Effector memory CD8-positive, alpha-beta T cell (primary cell): Measurements from ENCODE around the gene KDM2B.
A peak's percentile ranks its signal among the peaks of the same experiment; 100 is the strongest.
"Not testable (repeated sequence)": the region's sequence is repeated elsewhere in the genome, so short reads cannot be mapped to it uniquely, and the experiment has no call there.

Source experiments
- ATAC-seq: fragments of 150-1000 bp; cut with Tn5 transposase; replicated peaks from 2 replicates; pipeline ENCODE4 v1.10.0; 2021; ENCODE audit warnings: mild to moderate bottlenecking, moderate library complexity
- DNase-seq, 3 experiments: peaks; one replicate each; pipeline ENCODE4 v3.0.0; 2021
- H3K27ac Mint-ChIP-seq, 2 donors: one replicate each; pipeline ENCODE4 v1.8.0; 2022; ENCODE audit warnings: mild to moderate bottlenecking in 2 of 2, mixed read lengths in 2 of 2, moderate library complexity in 2 of 2
- H3K27me3 Mint-ChIP-seq, 2 donors: one replicate each; pipeline ENCODE4 v1.8.0; 2022; ENCODE audit warnings: mixed read lengths in 2 of 2
- H3K36me3 Mint-ChIP-seq: one replicate; pipeline ENCODE4 v1.8.0; 2022; ENCODE audit warnings: mild to moderate bottlenecking, moderate library complexity, mixed read lengths; ENCODE audit not compliant: insufficient read depth
- H3K4me1 Mint-ChIP-seq, 2 donors: one replicate each; pipeline ENCODE4 v1.8.0; 2022; ENCODE audit warnings: low read depth in 2 of 2, mixed read lengths in 2 of 2
- H3K4me3 Mint-ChIP-seq, 2 donors: one replicate each; pipeline ENCODE4 v1.8.0; 2022; ENCODE audit warnings: mild to moderate bottlenecking in 2 of 2, mixed read lengths in 2 of 2, moderate library complexity in 2 of 2
- H3K9me3 Mint-ChIP-seq, 2 donors: one replicate each; pipeline ENCODE4 v1.8.0; 2022; ENCODE audit warnings: mixed read lengths in 2 of 2

The KDM2B gene

GRCh38 chr12:121484967-121485366, 95.9 kb downstream of the KDM2B start:
- H3K9me3 Mint-ChIP-seq: no peaks in the 10 kb centered on the region
- H3K27ac Mint-ChIP-seq: no peak overlapping the region
- peaks cover 2 to 3% of the 10 kb centered on the region in 2 donors for H3K4me1 Mint-ChIP-seq
- H3K36me3 Mint-ChIP-seq: peaks cover 13% of the 10 kb centered on the region
- no peak for ATAC-seq
- no peaks in the 10 kb centered on the region for H3K27me3 Mint-ChIP-seq
- no peak for DNase-seq
- no peak overlapping the region for H3K4me3 Mint-ChIP-seq

DNA sequence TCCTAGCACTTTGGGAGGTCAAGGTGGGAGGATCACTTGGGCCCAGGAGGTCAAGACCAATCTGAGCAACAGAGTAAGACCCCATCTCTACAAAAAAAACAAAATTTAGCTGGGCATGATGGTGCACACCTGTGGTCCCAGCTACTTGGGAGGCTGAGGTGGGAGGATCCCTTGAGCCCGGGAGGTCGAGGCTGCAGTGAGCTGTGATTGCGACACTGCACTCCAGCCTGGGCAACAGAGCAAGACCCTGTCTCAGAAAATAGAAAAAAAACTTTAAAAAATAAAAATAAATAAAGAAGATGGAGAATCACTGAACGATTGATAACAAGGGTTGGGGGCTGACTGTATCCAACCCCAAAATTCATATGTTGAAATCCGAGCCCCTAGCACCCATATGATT, 96.3 kb downstream of the KDM2B start:
- H3K27me3 Mint-ChIP-seq, H3K4me3 Mint-ChIP-seq, H3K36me3 Mint-ChIP-seq, ATAC-seq, H3K4me1 Mint-ChIP-seq, DNase-seq, H3K9me3 Mint-ChIP-seq: not testable (repeated sequence)
- H3K27ac Mint-ChIP-seq: peak overlapping the region in 1 of 2 donors; percentile 45

DNA sequence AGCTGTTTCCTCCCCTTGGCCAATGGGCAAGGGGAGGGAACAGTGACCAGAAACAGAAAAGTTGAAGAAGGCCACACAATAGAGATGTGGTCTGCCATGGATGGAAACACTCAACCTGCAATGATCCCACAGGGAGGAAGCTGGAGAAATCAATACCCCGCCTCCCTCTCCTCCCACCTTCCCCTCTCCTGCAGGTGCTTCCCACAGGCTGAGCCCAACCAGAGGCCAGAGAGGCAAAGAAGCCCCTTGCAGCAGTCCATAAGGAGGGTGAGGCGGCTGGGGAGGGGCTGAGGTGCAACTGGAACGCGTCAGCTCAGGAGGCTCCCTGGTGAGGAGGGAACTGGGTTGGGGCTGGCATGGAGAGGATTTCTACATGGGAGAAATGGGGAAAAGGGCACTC, 96.9 kb downstream of the KDM2B start:
- H3K27me3 Mint-ChIP-seq: no peaks in the 10 kb centered on the region
- DNase-seq (no peak), ATAC-seq (no peak)
- no peaks in the 10 kb centered on the region for H3K9me3 Mint-ChIP-seq
- peak overlapping the region in 1 of 2 donors; percentile 45 for H3K27ac Mint-ChIP-seq
- H3K36me3 Mint-ChIP-seq: peaks cover 5% of the 10 kb centered on the region
- peaks cover 2 to 4% of the 10 kb centered on the region in 2 donors for H3K4me1 Mint-ChIP-seq
- H3K4me3 Mint-ChIP-seq: no peak overlapping the region

DNA sequence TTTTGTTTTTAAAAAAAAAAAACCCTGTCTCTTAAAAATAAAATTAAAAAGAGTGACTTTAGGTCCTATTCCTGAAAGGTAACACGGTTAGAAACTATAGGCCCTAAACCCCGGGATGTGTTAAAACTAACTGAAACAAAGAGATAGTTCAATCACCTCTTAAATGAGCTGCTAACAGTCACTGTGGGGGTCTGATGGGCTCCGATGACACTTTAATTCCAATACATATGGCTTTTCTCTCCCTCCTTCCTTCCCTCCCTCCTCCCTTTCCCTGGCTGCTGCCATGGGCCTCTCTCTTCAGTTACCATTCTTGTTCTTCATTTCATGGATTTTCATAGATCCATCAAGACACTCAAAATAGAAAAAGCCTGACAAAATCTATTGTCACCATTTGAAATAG, 104.3 kb downstream of the KDM2B start:
- ATAC-seq (no peak), DNase-seq (no peak)
- Mint-ChIP-seq H3K9me3 (no peaks in the 10 kb centered on the region), H3K36me3 (peaks cover 13% of the 10 kb centered on the region), H3K27me3 (no peaks in the 10 kb centered on the region), H3K4me1 (peaks cover 4 to 7% of the 10 kb centered on the region in 2 donors), H3K27ac (no peak overlapping the region), H3K4me3 (no peak overlapping the region)

DNA sequence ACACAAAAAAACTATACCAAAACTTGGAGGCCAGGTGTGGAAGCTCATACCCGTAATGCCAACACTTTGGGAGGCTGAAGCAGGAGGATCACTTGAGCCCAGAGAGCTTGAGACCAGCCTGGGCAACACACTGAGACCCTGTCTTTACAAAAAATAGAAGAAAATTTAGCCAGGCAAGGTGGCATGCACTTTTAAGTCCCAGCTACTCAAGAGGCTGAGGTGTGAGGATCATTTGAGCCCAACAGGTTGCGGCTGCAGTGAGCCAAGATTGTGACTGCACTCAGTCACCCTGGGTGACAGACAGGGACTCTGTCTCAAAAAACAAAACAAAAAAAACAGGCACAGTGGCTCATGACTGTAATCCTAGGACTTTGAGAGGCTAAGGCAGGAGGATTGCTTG, 105.5 kb downstream of the KDM2B start:
- no peak overlapping the region for H3K4me3 Mint-ChIP-seq
- no peaks in the 10 kb centered on the region for H3K9me3 Mint-ChIP-seq
- ATAC-seq (no peak), DNase-seq (no peak)
- no peaks in the 10 kb centered on the region for H3K27me3 Mint-ChIP-seq
- peaks cover 8% of the 10 kb centered on the region for H3K36me3 Mint-ChIP-seq
- H3K27ac Mint-ChIP-seq: no peak overlapping the region
- H3K4me1 Mint-ChIP-seq: peaks cover 7 to 10% of the 10 kb centered on the region in 2 donors

- Mint-ChIP-seq H3K9me3 (no peaks in the 10 kb centered on the region), H3K36me3 (peaks cover under 1% of the 10 kb centered on the region), H3K27ac (no peak overlapping the region), H3K27me3 (no peaks in the 10 kb centered on the region), H3K4me3 (no peak overlapping the region), H3K4me1 (peaks cover 4 to 10% of the 10 kb centered on the region in 2 donors)
- DNase-seq (no peak), ATAC-seq (no peak)
These were observed 108.5 kb downstream of the KDM2B start for GRCh38 chr12:121472150-121472905.

DNA sequence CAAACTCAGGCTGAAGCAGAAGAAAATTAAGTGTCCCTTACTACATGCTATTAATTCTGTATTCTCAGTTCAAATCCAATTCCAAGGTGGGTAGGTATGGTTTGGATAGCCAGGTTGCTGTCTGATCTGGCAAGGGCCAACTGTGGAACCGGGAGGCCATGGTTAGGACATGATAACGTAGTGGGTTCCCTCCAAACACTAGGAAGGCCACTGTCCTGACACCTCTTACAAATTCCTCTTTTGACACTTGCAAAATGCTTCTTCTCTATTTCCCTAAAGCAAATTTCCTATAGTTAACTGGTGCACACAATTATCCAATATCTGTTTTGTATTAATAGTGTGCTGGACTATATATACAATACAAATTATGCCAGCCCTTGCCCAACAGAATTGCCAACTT, 110.1 kb downstream of the KDM2B start:
- Mint-ChIP-seq H3K36me3 (peaks cover 5% of the 10 kb centered on the region), H3K27ac (no peak overlapping the region), H3K4me3 (no peak overlapping the region)

DNA sequence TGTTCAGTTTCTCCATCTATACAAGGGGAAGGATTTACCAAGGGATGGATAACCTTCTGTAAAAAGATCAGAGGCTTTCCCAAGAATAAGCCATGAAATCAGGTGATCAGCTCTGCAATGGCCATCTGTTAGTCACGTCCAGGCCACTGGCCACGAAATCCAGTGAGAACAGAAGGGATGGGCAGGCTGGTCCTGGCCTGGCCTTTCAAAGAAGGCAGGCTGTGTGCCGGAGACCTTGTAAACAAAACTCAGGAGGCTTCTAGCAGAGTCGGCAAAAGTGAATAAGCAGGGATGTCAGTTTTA, 112.4 kb downstream of the KDM2B start:
- Mint-ChIP-seq H3K27ac (peak overlapping the region in 1 of 2 donors; percentile 46), H3K36me3 (peaks cover 5% of the 10 kb centered on the region), H3K9me3 (no peaks in the 10 kb centered on the region), H3K27me3 (no peaks in the 10 kb centered on the region), H3K4me1 (peaks cover 21 to 23% of the 10 kb centered on the region in 2 donors), H3K4me3 (peak overlapping the region; percentile 50 to 62)
- no peak for DNase-seq
- ATAC-seq: no peak

More for the DNA sequence above, 110.1 kb downstream of the KDM2B start:
- no peak for DNase-seq
- no peak for ATAC-seq
- no peaks in the 10 kb centered on the region for H3K9me3 Mint-ChIP-seq
- H3K27me3 Mint-ChIP-seq: no peaks in the 10 kb centered on the region
- peaks cover 10 to 16% of the 10 kb centered on the region in 2 donors for H3K4me1 Mint-ChIP-seq

DNA sequence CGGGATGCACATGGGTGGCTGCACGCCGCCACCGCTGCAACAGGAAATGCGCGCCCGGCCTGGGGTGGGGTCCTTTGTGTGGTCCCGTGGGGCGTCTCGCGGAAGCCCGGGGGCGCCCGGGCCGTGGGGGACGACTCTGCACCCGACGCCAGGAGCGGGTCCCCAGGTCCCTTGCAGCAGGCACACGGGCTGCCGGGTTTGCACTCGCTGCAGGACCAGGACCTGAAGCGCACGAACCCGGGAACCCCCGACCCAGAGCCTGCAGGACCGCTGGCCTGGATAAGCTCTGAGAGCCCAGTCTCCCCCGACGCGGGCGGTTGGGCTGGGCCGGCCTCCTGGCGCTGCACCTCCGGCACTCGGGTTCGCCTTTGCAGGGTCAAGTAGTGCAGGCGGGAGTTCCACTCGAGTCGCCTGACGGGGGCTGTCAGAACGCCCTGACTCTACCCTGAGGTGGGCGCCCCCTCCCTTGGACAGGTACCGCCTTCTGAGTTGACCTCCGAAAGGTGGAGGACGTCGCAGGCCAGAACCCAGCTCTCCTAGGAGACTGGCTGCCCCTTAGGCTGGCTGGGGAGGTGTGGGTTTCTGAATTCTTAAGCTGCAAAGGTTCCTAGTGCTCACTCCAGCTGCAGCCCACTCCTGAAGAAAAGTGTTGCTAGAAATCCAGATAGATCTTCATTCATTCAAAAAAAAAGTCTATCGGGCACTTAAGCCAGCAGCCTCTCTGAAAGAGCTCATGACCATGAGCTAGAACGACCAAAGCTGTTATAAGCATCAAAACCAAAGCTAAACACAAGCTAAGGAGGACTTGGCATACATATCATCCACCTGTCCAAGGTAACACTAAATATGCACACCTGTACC, 113.0 kb downstream of the KDM2B start:
- Mint-ChIP-seq H3K36me3 (peaks cover 5% of the 10 kb centered on the region), H3K4me1 (peaks cover 21 to 22% of the 10 kb centered on the region in 2 donors), H3K27me3 (no peaks in the 10 kb centered on the region), H3K9me3 (no peaks in the 10 kb centered on the region), H3K4me3 (peak overlapping the region; percentile 50 to 62), H3K27ac (peak overlapping the region; percentile 17 to 46)
- DNase-seq: no peak
- ATAC-seq: no peak

GRCh38 chr12:121466794-121467637, 113.8 kb downstream of the KDM2B start:
- H3K4me1 Mint-ChIP-seq: peaks cover 21 to 23% of the 10 kb centered on the region in 2 donors
- peak; percentile 80 to 88 (median 83) for DNase-seq
- peak; percentile 85 for ATAC-seq
- H3K27ac Mint-ChIP-seq: no peak overlapping the region
- H3K36me3 Mint-ChIP-seq: peaks cover 5% of the 10 kb centered on the region
- H3K4me3 Mint-ChIP-seq: peak overlapping the region in 1 of 2 donors; percentile 41
- no peaks in the 10 kb centered on the region for H3K27me3 Mint-ChIP-seq
- H3K9me3 Mint-ChIP-seq: no peaks in the 10 kb centered on the region

- H3K36me3 Mint-ChIP-seq: peaks cover 5% of the 10 kb centered on the region
- peak; percentile 7 for ATAC-seq
- H3K27ac Mint-ChIP-seq: peak overlapping the region; percentile 83 to 95
- H3K9me3 Mint-ChIP-seq: no peaks in the 10 kb centered on the region
- peak; percentile 35 to 50 (median 43) for DNase-seq
- peak overlapping the region; percentile 83 to 90 for H3K4me3 Mint-ChIP-seq
- H3K4me1 Mint-ChIP-seq: peaks cover 28 to 30% of the 10 kb centered on the region in 2 donors
- no peaks in the 10 kb centered on the region for H3K27me3 Mint-ChIP-seq
These were observed 114.7 kb downstream of the KDM2B start for GRCh38 chr12:121465921-121466793.

- DNase-seq (no peak), ATAC-seq (no peak)
- no peak overlapping the region for H3K27ac Mint-ChIP-seq
- H3K27me3 Mint-ChIP-seq: no peaks in the 10 kb centered on the region
- H3K4me3 Mint-ChIP-seq: no peak overlapping the region
- H3K9me3 Mint-ChIP-seq: no peaks in the 10 kb centered on the region
- H3K4me1 Mint-ChIP-seq: peaks cover 32 to 39% of the 10 kb centered on the region in 2 donors
- H3K36me3 Mint-ChIP-seq: peaks cover 5% of the 10 kb centered on the region
These were observed 116.5 kb downstream of the KDM2B start for GRCh38 chr12:121464331-121464730.
